H1 (cell line): ENCODE results near the gene KRT84. TPM values are rescaled to one million over a fixed set of nuclear protein-coding genes. Genes with fewer than 3 reads are reported as not detected.

Experiments
- CTCF ChIA-PET: fragments of 300-600 bp; sonication (Branson Sonifier 250); formaldehyde crosslinking; loops from one replicate; lab custom pipeline; 2021; ENCODE audit not compliant: partially characterized antibody; lab: Charles Lee
- POLR2A ChIA-PET: fragments of 300-600 bp; sonication (Branson Sonifier 250); formaldehyde crosslinking; loops from one replicate; lab custom pipeline; 2021; ENCODE audit warnings: inconsistent platforms; ENCODE audit not compliant: partially characterized antibody; lab: Charles Lee
- DNase-seq, 2 experiments: peaks; one replicate each; pipeline versions ENCODE4 v3.0.0 to v3.0.0-alpha.2; 2010 to 2022; ENCODE audit warnings: low spot score in 2 of 2, low read depth in 1 of 2, mixed read lengths in 1 of 2
- FAIRE-seq: peaks from 2 replicates; lab custom pipeline; 2011; peaks lifted over from hg19 to GRCh38; lab: Jason Lieb, UNC
- H2AFZ ChIP-seq: 2 replicates; pipeline ENCODE4 v1.8.1; 2012; ENCODE audit warnings: low read length, inconsistent platforms
- H2AK5ac ChIP-seq: 2 replicates; pipeline ENCODE4 v1.6.1; 2013; ENCODE audit warnings: low read depth, low read length
- H2BK120ac ChIP-seq: replicated peaks from 2 replicates; pipeline ENCODE3; 2013; ENCODE audit warnings: low read depth, low read length, inconsistent platforms
- H2BK12ac ChIP-seq: 2 replicates; pipeline ENCODE4 v1.6.1; 2013; ENCODE audit warnings: low read depth, low read length
- H2BK15ac ChIP-seq: 2 replicates; pipeline ENCODE4 v1.6.1; 2013; ENCODE audit warnings: low read length
- H2BK20ac ChIP-seq: 2 replicates; pipeline ENCODE4 v1.6.1; 2013; ENCODE audit warnings: low read length
- H2BK5ac ChIP-seq: 2 replicates; pipeline ENCODE4 v1.6.1; 2013; ENCODE audit warnings: low read depth, low read length
- H3K14ac ChIP-seq: 2 replicates; pipeline ENCODE4 v1.6.1; 2013; ENCODE audit warnings: inconsistent platforms; ENCODE audit not compliant: insufficient read length
- H3K18ac ChIP-seq: 2 replicates; pipeline ENCODE4 v1.6.1; 2013; ENCODE audit warnings: low read length; ENCODE audit errors: extremely low read depth
- H3K23ac ChIP-seq: 2 replicates; pipeline ENCODE4 v1.6.1; 2013; ENCODE audit warnings: inconsistent platforms; ENCODE audit not compliant: insufficient read length
- H3K23me2 ChIP-seq: 2 replicates; pipeline ENCODE4 v1.6.1; 2013; ENCODE audit warnings: low read depth, low read length
- H3K27ac ChIP-seq: 2 replicates; pipeline ENCODE4 v1.6.1; 2011; ENCODE audit warnings: low read depth, low read length, inconsistent platforms
- H3K27me3 ChIP-seq, 4 experiments: replicated peaks in 1 of 4; 1 replicate in 1 of 4; 2 replicates in 3 of 4; pipeline versions ENCODE4 v1.6.1 to v1.8.1; 2011 to 2013; ENCODE audit warnings: low read length in 3 of 4, mild to moderate bottlenecking in 3 of 4, inconsistent platforms in 2 of 4, mixed read lengths in 2 of 4, moderate library complexity in 1 of 4; ENCODE audit not compliant: control insufficient read depth in 3 of 4, insufficient read depth in 3 of 4; ENCODE audit errors: extremely low read depth in 1 of 4
- H3K36me3 ChIP-seq, 4 experiments: 2 replicates each; pipeline versions ENCODE4 v1.6.1 to v1.8.1; 2011 to 2013; ENCODE audit warnings: mild to moderate bottlenecking in 4 of 4, low read length in 3 of 4, moderate library complexity in 2 of 4, control low read depth in 1 of 4, inconsistent platforms in 1 of 4; ENCODE audit not compliant: insufficient read depth in 4 of 4, control insufficient read depth in 2 of 4
- H3K4ac ChIP-seq: replicated peaks from 2 replicates; pipeline ENCODE3; 2013; ENCODE audit warnings: low read length, low read depth, mixed read lengths, inconsistent platforms; ENCODE audit not compliant: insufficient read length
- H3K4me1 ChIP-seq, 4 experiments: replicated peaks in 1 of 4; 1 replicate in 1 of 4; 2 replicates in 3 of 4; pipeline versions ENCODE4 v1.6.1 to v1.8.1; 2011 to 2013; ENCODE audit warnings: low read length in 3 of 4, inconsistent platforms in 2 of 4, mixed read lengths in 1 of 4; ENCODE audit not compliant: insufficient read depth in 4 of 4, control insufficient read depth in 3 of 4
- H3K4me2 ChIP-seq, 2 experiments: 2 replicates each; pipeline versions ENCODE4 v1.6.1 to v1.8.1; 2011 to 2013; ENCODE audit warnings: low read depth in 2 of 2, low read length in 2 of 2, control low read depth in 1 of 2, inconsistent platforms in 1 of 2, mild to moderate bottlenecking in 1 of 2; ENCODE audit not compliant: insufficient read depth in 1 of 2
- H3K4me3 ChIP-seq, 4 experiments: fragments of 200-600, 300-600 bp in 1 of 4; sonication (generic), shearing (Covaris generic), sonication (Bioruptor Twin) in 1 of 4; 2 replicates each; pipeline versions ENCODE4 v1.5.1 to v1.8.1; 2011 to 2016; ENCODE audit warnings: low read length in 4 of 4, low read depth in 3 of 4, control low read depth in 2 of 4, inconsistent platforms in 2 of 4, mild to moderate bottlenecking in 2 of 4, mixed read lengths in 1 of 4, moderate library complexity in 1 of 4; ENCODE audit not compliant: insufficient read depth in 2 of 4; ENCODE audit errors: extremely low read depth in 1 of 4
- H3K56ac ChIP-seq: replicated peaks from 2 replicates; pipeline ENCODE3; 2013; ENCODE audit warnings: low read depth, mild to moderate bottlenecking, mixed read lengths, low read length, inconsistent platforms; ENCODE audit not compliant: insufficient read length
- H3K79me1 ChIP-seq: 2 replicates; pipeline ENCODE4 v1.6.1; 2013; ENCODE audit warnings: low read depth, low read length, control low read depth
- H3K79me2 ChIP-seq, 2 experiments: 2 replicates each; pipeline versions ENCODE4 v1.6.1 to v1.8.1; 2012 to 2013; ENCODE audit warnings: low read length in 2 of 2, mild to moderate bottlenecking in 2 of 2, inconsistent platforms in 1 of 2; ENCODE audit not compliant: insufficient read depth in 2 of 2, control insufficient read depth in 1 of 2
- H3K9ac ChIP-seq, 4 experiments: replicated peaks in 1 of 4; 1 replicate in 1 of 4; 2 replicates in 3 of 4; pipeline versions ENCODE4 v1.6.1 to v1.8.1; 2011 to 2013; ENCODE audit warnings: low read depth in 3 of 4, low read length in 3 of 4, control low read depth in 2 of 4, mild to moderate bottlenecking in 2 of 4, moderate library complexity in 2 of 4, inconsistent platforms in 1 of 4; ENCODE audit errors: extremely low read depth in 1 of 4
- H3K9me3 ChIP-seq, 2 experiments: 2 replicates each; pipeline versions ENCODE4 v1.6.1 to v1.8.1; 2012 to 2013; ENCODE audit warnings: mild to moderate bottlenecking in 2 of 2, moderate library complexity in 2 of 2, control low read depth in 1 of 2, inconsistent platforms in 1 of 2, low read depth in 1 of 2, low read length in 1 of 2, mixed read lengths in 1 of 2; ENCODE audit not compliant: insufficient read depth in 2 of 2
- H4K20me1 ChIP-seq, 2 experiments: replicated peaks in 1 of 2; 2 replicates each; pipeline versions ENCODE3 to v1.8.1; 2011 to 2013; ENCODE audit warnings: inconsistent platforms in 2 of 2, low read length in 2 of 2, mild to moderate bottlenecking in 1 of 2; ENCODE audit not compliant: insufficient read depth in 2 of 2, control insufficient read depth in 1 of 2
- H4K5ac ChIP-seq: 2 replicates; pipeline ENCODE4 v1.6.1; 2013; ENCODE audit warnings: low read length, low read depth, mixed read lengths, inconsistent platforms; ENCODE audit not compliant: insufficient read length
- H4K8ac ChIP-seq: 2 replicates; pipeline ENCODE4 v1.8.0; 2013; ENCODE audit warnings: mild to moderate bottlenecking, moderate library complexity, low read length, inconsistent platforms; ENCODE audit not compliant: insufficient read depth; ENCODE audit errors: extremely low read depth
- H4K91ac ChIP-seq: replicated peaks from 2 replicates; pipeline ENCODE3; 2013; ENCODE audit warnings: low read length, mixed read lengths, inconsistent platforms; ENCODE audit not compliant: insufficient read length
- ASH2L ChIP-seq: fragments of 200-600, 300-600 bp; sonication (generic); IDR thresholded peaks from one replicate; pipeline ENCODE4 v1.7.1; 2017; ENCODE audit warnings: low read length
- BACH1 ChIP-seq: IDR thresholded peaks from 2 replicates; pipeline ENCODE4 v1.6.1; 2012; ENCODE audit warnings: low read length, improper control_type of control experiment
- E2F6 ChIP-seq: IDR thresholded peaks from 2 replicates; pipeline ENCODE4 v1.6.1; 2012; ENCODE audit warnings: inconsistent platforms
- EP300 ChIP-seq, 2 experiments: IDR thresholded peaks; 1 replicate in 1 of 2; 2 replicates in 1 of 2; pipeline ENCODE4 v1.6.1; 2011 to 2012; ENCODE audit warnings: low read depth in 2 of 2, low read length in 2 of 2, mild to moderate bottlenecking in 2 of 2, borderline replicate concordance in 1 of 2, inconsistent platforms in 1 of 2, moderate library complexity in 1 of 2
- NANOG ChIP-seq: IDR thresholded peaks from 2 replicates; pipeline ENCODE4 v1.6.1; 2011; ENCODE audit warnings: low read length, low read depth, mild to moderate bottlenecking, inconsistent platforms; ENCODE audit not compliant: insufficient read depth, poor library complexity, severe bottlenecking
- TEAD4 ChIP-seq: IDR thresholded peaks from 2 replicates; pipeline ENCODE4 v1.6.1; 2012; ENCODE audit warnings: low read depth, low read length, inconsistent platforms, mixed read lengths
- WGBS, 2 experiments: shearing (Covaris generic) in 1 of 2; methylation state at CpG; one replicate each; pipeline versions ENCODE4 v1.1.6 to v1.1.7; 2013 to 2015; ENCODE audit warnings: low lambda C conversion rate in 2 of 2, mixed read lengths in 2 of 2, inconsistent platforms in 1 of 2, low coverage in 1 of 2, missing lambda C conversion rate in 1 of 2; ENCODE audit not compliant: insufficient replicate concordance in 2 of 2, insufficient coverage in 1 of 2, insufficient read length in 1 of 2; ENCODE audit errors: extremely low coverage in 1 of 2, missing lambda C conversion rate in 1 of 2; 5-methylcytosine and 5-hydroxymethylcytosine counted together
- long read RNA-seq, 2 experiments: library from RNA in 1 of 2; library from capped mRNA in 1 of 2; stranded (forward); transcript quantifications; one replicate each; pipeline ENCODE4 v2.0.0, GENCODE V29; 2021; ENCODE audit warnings: inconsistent platforms in 1 of 2
- polyA minus RNA-seq, 3 experiments: library from RNA; depleted of rRNA, polyadenylated mRNA; stranded (reverse); fragments of >200 nt; gene quantifications; 1 replicate in 2 of 3; 2 replicates in 1 of 3; pipeline ENCODE4 v1.2.3, GENCODE V29; 2011
- polyA plus RNA-seq, 7 experiments: library from polyadenylated mRNA; depleted of rRNA in 3 of 7; stranded (reverse) in 5 of 7; unstranded in 2 of 7; fragments of >200 nt in 5 of 7; fragments of 200-250 nt in 2 of 7; gene quantifications; 1 replicate in 5 of 7; 2 replicates in 1 of 7; 4 replicates in 1 of 7; pipeline versions ENCODE4 v1.2.1 to v1.2.3, GENCODE V29; 2011 to 2013; ENCODE audit warnings: missing spikeins in 2 of 7, mixed read lengths in 2 of 7
- total RNA-seq: library from RNA; stranded (reverse); fragmentation: NEBNext Ultra II Directional; extraction: Animal tissue kit (Norgen Biotek cat#: 25700); gene quantifications from 2 replicates; pipeline ENCODE4 v1.2.1, GENCODE V29; 2021

Gene KRT84
- not detected in 2 replicates for total RNA-seq
- polyA plus RNA-seq (2011; rRNA removed), result not detected in 2 replicates
- not detected for polyA plus RNA-seq (2011; cell fraction: cytosol; rRNA removed)
- not detected for polyA plus RNA-seq (2011; cell fraction: nucleus; rRNA removed)
- polyA plus RNA-seq (2012, experiment 1 of 2), result not detected in 4 replicates
- not detected for polyA plus RNA-seq (2012, experiment 2 of 2)
- polyA plus RNA-seq (2013, experiment 1 of 2), result not detected
- polyA plus RNA-seq (2013, experiment 2 of 2), result not detected
- polyA minus RNA-seq (2011; rRNA and poly(A)+ RNA removed), result not detected in 2 replicates
- not detected for polyA minus RNA-seq (2011; cell fraction: cytosol; rRNA and poly(A)+ RNA removed)
- not detected for polyA minus RNA-seq (2011; cell fraction: nucleus; rRNA and poly(A)+ RNA removed)
- long read RNA-seq, experiment 1, result 0 reads
- long read RNA-seq, experiment 2, result 0 reads

- Histone ChIP-seq H2BK12ac (no peak within 1 kb of the TSS), H2BK20ac (no peak within 1 kb of the TSS), H3K23ac (no peak within 1 kb of the TSS), H3K79me2 (no peaks in the 10 kb centered on the region), H4K20me1 (no peaks in the 10 kb centered on the region), H3K27me3 (no peaks in the 10 kb centered on the region), H2AK5ac (no peak within 1 kb of the TSS), H3K4me2 (no peak within 1 kb of the TSS), H3K4me1 (peaks cover 0 to 4% (median 1%) of the 10 kb centered on the region in 4 experiments; a peak in 2 of 7 replicates), H2AFZ (no peak within 1 kb of the TSS), H2BK5ac (no peak within 1 kb of the TSS), H3K23me2 (no peaks in the 10 kb centered on the region), H3K56ac (no peak within 1 kb of the TSS), H3K18ac (no peak within 1 kb of the TSS), H3K9ac (no peak within 1 kb of the TSS), H4K91ac (no peak within 1 kb of the TSS), H2BK15ac (no peak within 1 kb of the TSS), H4K5ac (no peak within 1 kb of the TSS), H3K27ac (no peak within 1 kb of the TSS), H3K14ac (no peak within 1 kb of the TSS), H3K79me1 (no peaks in the 10 kb centered on the region; the same call in 1 of the 2 replicates), H3K4ac (no peak within 1 kb of the TSS), H3K9me3 (no peaks in the 10 kb centered on the region), H3K36me3 (no peaks in the 10 kb centered on the region), H2BK120ac (no peak within 1 kb of the TSS), H3K4me3 (no peak within 1 kb of the TSS), H4K8ac (no peak within 1 kb of the TSS; the same call in 1 of the 2 replicates)
- TF ChIP-seq BACH1, result no peak
- TF ChIP-seq EP300 (IDR thresholded peaks at IDR 0.05; ENCODE audit: borderline replicate concordance in 1 of 2, low read depth in 2 of 2, low read length in 2 of 2), result no peak
- TF ChIP-seq ASH2L, result no peak
- TF ChIP-seq E2F6, result no peak
- no peak for TF ChIP-seq TEAD4
- TF ChIP-seq NANOG, result no peak
- 92% methylated on average over 11 of the region's 11 CpGs; no CpG with 5 or more reads in 1 of the 2 experiments for WGBS, 2 experiments
- no peak for DNase-seq
- POLR2A ChIA-PET, result no interaction called here
- no peak for FAIRE-seq
- CTCF ChIA-PET, result interaction anchor here (0.6 to 11.3 kb wide), 16 partner anchors 9 to 494 kb away, joined by 3 to 105 read pairs (median 6); partner anchors contain the start of gene KRT85
These were observed at the start of gene KRT84 for GRCh38 chr12:52385226-52385702. KRT84 (minus strand) TSS chr12:52385652; CDS start chr12:52385585, 67 bp downstream.
